GM13977 (cell line): Measurements from ENCODE around the gene TOMM40L.
"Not testable (repeated sequence)": the region's sequence is repeated elsewhere in the genome, so short reads cannot be mapped to it uniquely, and the experiment has no call there.

Experiments
- DNase-seq: peaks from one replicate; pipeline ENCODE4 v3.0.0; 2012; ENCODE audit warnings: low spot score
- in situ Hi-C: fragments of 300-500 bp; cut with MboI; formaldehyde crosslinking; loops from one replicate; pipeline ENCODE4 v1.12.0; 2022; ENCODE audit warnings: low sequenced_read_pairs, low pct_unique_long_range_greater_than_20kb, mixed read lengths, inconsistent platforms; ENCODE audit not compliant: unreplicated experiment
- TF ChIP-seq, protein P1 (sequence below): IDR thresholded peaks from 2 replicates; pipeline ENCODE4 v1.5.1; 2012; ENCODE audit warnings: mild to moderate bottlenecking, control low read depth; ENCODE audit not compliant: insufficient read depth; ENCODE audit errors: extremely low read depth, missing control alignments

The TOMM40L gene

DNA sequence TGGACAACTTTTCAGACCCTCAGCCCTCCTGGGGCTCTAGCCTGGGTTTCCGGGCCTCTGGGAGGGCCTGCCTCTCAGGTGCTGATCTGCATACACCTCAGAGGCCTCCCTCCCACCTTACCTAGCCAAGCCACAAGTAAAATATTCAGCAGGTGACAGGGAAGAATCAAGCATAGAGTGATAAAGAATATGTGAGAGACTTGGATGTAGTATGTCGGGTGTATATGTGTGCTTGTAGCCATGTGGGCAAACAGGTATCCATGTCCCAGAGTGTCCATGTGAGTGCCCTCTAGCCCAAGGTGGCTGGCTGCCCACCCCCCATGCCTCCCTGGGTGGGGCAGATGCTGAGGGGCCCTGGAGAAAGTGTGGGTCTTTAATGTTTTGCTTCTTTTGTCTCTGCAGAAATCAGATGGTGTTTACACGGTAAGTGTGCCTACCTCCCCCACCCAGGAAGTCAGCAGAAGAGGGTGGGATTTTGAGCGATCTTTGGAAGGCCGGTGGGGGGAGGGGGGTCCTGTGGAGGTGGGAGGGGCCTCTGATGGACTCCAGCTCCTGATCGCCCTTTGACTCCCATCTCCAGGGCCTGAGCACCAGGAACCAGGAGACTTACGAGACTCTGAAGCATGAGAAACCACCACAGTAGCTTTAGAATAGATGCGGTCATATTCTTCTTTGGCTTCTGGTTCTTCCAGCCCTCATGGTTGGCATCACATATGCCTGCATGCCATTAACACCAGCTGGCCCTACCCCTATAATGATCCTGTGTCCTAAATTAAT, 7.4 kb upstream of the TOMM40L start:
- in situ Hi-C loops: loop anchor here (10.0 kb wide), 1 partner anchor 156 kb away; no protein-coding TSS in a partner anchor
- no peak for DNase-seq
- TF ChIP-seq, protein P1, sequence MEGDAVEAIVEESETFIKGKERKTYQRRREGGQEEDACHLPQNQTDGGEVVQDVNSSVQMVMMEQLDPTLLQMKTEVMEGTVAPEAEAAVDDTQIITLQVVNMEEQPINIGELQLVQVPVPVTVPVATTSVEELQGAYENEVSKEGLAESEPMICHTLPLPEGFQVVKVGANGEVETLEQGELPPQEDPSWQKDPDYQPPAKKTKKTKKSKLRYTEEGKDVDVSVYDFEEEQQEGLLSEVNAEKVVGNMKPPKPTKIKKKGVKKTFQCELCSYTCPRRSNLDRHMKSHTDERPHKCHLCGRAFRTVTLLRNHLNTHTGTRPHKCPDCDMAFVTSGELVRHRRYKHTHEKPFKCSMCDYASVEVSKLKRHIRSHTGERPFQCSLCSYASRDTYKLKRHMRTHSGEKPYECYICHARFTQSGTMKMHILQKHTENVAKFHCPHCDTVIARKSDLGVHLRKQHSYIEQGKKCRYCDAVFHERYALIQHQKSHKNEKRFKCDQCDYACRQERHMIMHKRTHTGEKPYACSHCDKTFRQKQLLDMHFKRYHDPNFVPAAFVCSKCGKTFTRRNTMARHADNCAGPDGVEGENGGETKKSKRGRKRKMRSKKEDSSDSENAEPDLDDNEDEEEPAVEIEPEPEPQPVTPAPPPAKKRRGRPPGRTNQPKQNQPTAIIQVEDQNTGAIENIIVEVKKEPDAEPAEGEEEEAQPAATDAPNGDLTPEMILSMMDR: no peak

DNA sequence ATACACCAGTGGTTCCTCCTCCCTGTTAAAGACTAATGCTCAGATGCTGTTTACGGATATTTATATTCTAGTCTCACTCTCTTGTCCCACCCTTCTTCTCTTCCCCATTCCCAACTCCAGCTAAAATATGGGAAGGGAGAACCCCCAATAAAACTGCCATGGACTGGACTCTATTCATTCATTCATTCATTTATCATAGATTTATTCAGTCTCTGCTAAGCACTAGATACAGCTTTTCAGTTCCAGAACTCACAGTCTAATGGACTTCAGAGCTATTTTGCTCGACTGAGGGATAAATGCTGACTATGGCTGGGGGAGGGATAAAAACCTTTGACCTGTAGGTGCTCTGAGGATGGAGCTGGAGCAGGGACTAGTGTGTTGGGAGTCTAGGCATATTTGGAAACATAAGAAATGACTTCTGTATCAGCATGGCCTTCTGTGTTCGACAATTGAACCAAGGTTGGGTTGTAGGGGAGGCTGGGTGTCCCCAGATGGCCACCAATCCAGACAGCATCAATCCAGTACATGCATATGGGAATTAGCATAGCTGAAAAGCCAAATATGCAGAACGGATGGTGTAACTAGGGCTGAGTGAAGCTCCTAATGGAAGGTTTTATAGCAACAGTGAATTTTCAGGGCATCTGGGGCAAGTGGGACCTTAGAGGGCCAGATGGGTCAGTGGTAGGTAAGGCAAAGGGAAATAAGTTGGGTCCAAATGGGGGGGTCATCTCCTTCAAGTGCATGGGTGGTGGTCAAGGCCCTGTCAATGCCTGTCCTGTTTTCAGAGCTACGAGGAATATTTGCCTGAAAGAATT, 6.6 kb upstream of the TOMM40L start:
- in situ Hi-C loops: loop anchor here (10.0 kb wide), 1 partner anchor 156 kb away; no protein-coding TSS in a partner anchor
- TF ChIP-seq, protein P1: no peak
- DNase-seq: no peak

DNA sequence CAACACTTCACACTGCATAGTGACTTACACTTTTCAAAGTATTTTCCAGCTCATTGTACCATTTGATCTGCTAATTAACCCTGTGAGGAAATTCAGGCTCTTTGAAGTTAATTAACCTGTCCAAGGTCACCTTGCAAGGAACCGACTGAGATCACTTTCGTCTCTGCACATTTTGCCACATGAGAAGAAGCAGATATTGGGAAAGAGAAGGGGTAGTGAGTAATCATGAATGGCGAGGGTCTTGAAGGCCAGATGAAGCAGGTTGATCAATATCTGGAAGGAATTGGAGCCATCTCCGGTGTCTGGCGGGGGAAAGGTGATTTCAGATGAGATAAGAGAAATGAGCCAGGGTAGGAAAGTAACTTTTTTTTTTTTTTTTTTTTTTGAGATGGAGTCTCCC, 5.9 kb upstream of the TOMM40L start:
- no peak for DNase-seq
- in situ Hi-C loops: loop anchor here (10.0 kb wide), 1 partner anchor 55 kb away; no protein-coding TSS in a partner anchor
- TF ChIP-seq, protein P1: no peak

DNA sequence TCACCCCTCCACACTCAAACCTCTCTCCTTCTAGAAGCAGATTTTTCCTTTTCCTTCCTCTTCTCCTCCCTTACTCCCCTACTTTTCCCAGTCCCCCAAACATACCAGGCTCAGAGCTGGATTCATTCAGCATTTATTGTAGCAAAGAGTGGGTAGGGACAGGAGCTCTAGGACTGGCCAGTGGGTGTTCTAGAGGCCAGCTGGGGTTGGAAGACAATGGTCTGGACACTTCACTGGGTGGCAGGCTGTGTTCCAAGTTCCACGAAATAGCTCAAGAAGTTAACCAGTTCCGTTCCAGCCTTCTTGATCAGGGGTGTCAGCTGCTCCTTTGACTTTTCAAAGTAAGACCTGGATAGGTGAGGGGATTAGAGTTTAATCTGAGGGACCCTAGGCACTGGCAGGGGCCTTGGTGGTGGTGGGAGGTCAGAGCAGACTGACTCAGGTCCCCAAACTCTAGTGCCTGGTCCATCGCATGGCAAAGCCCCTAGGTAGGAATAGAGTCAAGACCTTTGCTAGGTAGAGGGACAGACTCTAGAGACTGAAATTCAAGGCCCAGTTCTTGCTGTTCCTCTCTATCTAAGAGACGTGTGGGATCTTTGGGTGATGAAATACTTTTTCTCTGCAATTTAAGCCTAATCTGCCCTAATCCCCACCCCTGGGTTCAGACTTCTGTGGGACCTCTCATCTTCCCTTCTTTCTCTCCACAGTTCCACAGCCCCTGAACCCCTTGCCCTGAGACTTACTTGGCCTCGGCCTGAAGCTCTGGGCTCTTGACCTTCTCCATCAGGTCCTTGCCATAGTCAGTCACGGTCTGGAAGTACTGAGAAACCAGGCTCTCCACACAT, 3.5 kb upstream of the TOMM40L start:
- no peak for DNase-seq
- TF ChIP-seq, protein P1: no peak
- in situ Hi-C loops: loop anchor here (10.0 kb wide), 1 partner anchor 52 kb away; no protein-coding TSS in a partner anchor

DNA sequence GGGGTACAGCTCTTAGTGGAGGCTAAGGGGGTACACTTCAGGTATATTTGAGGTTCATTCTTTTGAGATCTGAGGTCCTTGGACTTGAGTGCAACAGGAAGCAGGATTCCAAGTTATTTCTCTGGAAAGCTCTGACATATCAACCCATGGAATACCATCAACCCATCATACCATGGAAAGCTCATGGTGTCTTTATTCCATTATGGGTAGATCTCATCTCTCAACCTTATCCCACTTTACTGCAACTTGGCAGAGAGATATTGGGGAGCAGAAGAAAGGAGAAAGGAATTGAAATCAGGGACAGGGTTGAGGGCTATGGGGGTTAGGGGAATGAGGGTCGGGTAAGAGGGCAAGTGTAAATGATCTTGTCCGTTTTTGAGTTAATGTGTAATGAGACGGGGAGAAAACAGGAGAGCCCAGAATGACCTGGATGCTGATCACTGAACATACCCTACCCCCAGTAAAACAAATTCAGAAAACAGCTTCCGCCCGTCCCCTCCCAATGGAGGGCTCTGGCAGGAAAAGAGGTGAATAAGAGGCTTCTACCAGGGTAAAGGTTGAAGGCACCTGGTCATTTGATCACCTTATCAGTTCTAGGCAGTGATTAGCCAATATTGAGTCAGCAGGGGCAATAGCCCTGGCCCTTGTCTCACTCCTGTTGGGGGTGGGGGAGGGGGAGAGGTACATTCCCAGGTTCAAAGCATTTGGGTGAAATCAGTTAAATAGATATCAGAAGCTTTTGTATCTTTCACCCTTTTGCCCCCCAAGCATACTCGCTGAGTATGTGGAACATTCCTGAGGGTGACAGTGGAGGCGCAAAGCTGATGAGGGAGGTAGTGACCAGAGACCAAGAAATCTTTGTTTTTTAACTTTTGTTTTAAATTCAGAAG, 1.8 kb upstream of the TOMM40L start:
- in situ Hi-C loops: loop anchor here (10.0 kb wide), 1 partner anchor 51 kb away; no protein-coding TSS in a partner anchor
- no peak for DNase-seq
- TF ChIP-seq, protein P1: no peak

DNA sequence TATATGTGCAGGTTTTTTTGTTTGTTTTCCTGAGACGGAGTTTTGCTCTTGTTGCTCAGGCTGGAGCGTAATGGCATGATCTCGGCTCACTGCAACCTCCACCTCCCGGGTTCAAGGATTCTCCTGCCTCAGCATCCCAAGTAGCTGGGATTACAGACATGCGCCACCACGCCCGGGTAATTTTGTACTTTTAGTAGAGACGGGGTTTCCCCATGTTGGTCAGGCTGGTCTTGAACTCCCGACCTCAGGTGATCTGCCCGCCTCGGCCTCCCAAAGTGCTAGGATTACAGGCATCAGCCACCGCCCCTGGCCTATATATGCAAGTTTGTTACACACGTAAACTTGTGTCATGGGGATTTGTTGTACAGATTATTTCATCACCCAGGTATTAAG, 1.2 kb upstream of the TOMM40L start:
- in situ Hi-C loops: loop anchor here (10.0 kb wide), 1 partner anchor 50 kb away; no protein-coding TSS in a partner anchor
- DNase-seq: not testable (repeated sequence)
